ENCODE data around the gene TTLL6. TPM values are rescaled to one million over a fixed set of nuclear protein-coding genes. Genes with fewer than 3 reads are reported as not detected.

Gene TTLL6
- total and polyA plus RNA-seq, 2 of the 8 experiments (the other 6 are each of a cell fraction or from before 2014, with no cell fraction given): 2.6 to 4.3 TPM

DNA sequence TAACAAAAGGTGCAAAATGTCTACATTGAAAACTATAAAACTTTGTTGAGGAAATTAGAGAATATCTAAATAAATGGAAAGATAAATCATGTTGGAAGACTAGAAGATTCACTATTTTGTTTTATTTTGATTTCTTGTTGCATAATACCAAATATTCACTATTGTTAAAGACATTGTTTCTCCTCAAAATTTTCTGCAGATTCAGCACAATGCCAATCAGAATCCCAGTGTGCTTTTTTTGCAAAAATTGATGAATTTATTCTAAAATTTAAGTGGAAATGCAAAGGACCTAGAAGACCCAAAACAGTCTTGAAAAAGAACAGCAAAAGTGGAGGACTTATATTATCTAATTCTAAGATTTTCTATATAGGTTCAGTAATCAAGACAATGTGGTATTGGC, 40.4 kb downstream of the TTLL6 start:
- CTCF ChIA-PET (ENCODE audit: partially characterized antibody): interaction anchor here (1.7 to 2.8 kb wide), 3 partner anchors 8 to 103 kb away, joined by 4 to 8 read pairs (median 8); no protein-coding TSS in a partner anchor
- Histone ChIP-seq H3K36me3 (ENCODE audit: control insufficient read depth in 2 of 4, insufficient read depth in 4 of 4, low read length in 3 of 4) (no peaks in the 10 kb centered on the region), H2AFZ (ENCODE audit: low read length) (no peak overlapping the region), H3K56ac (replicated peaks; ENCODE audit: insufficient read length, low read depth, low read length) (no peak overlapping the region), H2BK15ac (ENCODE audit: low read length) (no peak overlapping the region), H3K4ac (replicated peaks; ENCODE audit: insufficient read length, low read depth, low read length) (no peak overlapping the region), H3K27ac (ENCODE audit: low read depth, low read length) (no peak overlapping the region), H3K9ac (replicated peaks in 1 of 4; ENCODE audit: extremely low read depth in 1 of 4, low read depth in 3 of 4, low read length in 3 of 4) (no peak overlapping the region), H2BK20ac (ENCODE audit: low read length) (no peak overlapping the region), H2BK120ac (replicated peaks; ENCODE audit: low read depth, low read length) (no peak overlapping the region), H2BK12ac (ENCODE audit: low read depth, low read length) (no peak overlapping the region), H3K4me1 (replicated peaks in 1 of 4; ENCODE audit: control insufficient read depth in 3 of 4, insufficient read depth in 4 of 4, low read length in 3 of 4) (no peaks in the 10 kb centered on the region), H3K4me3 (ENCODE audit: extremely low read depth in 1 of 4, insufficient read depth in 2 of 4, low read depth in 3 of 4, low read length in 4 of 4) (no peak overlapping the region), H4K5ac (ENCODE audit: insufficient read length, low read depth, low read length) (no peak overlapping the region), H4K8ac (ENCODE audit: extremely low read depth, insufficient read depth, low read length) (no peak overlapping the region), H3K79me1 (ENCODE audit: low read depth, low read length) (no peaks in the 10 kb centered on the region), H3K14ac (ENCODE audit: insufficient read length) (no peak overlapping the region), H3K79me2 (ENCODE audit: control insufficient read depth in 1 of 2, insufficient read depth in 2 of 2, low read length in 2 of 2) (no peaks in the 10 kb centered on the region), H2AK5ac (ENCODE audit: low read depth, low read length) (no peak overlapping the region), H3K4me2 (ENCODE audit: insufficient read depth in 1 of 2, low read depth in 2 of 2, low read length in 2 of 2) (no peak overlapping the region), H3K23me2 (ENCODE audit: low read depth, low read length) (no peaks in the 10 kb centered on the region), H4K20me1 (replicated peaks in 1 of 2; ENCODE audit: control insufficient read depth in 1 of 2, insufficient read depth in 2 of 2, low read length in 2 of 2) (no peaks in the 10 kb centered on the region), H4K91ac (replicated peaks; ENCODE audit: insufficient read length, low read length) (no peak overlapping the region), H3K9me3 (ENCODE audit: insufficient read depth in 2 of 2, low read depth in 1 of 2, low read length in 1 of 2) (no peaks in the 10 kb centered on the region), H3K23ac (ENCODE audit: insufficient read length) (no peak overlapping the region), H2BK5ac (ENCODE audit: low read depth, low read length) (no peak overlapping the region), H3K18ac (ENCODE audit: extremely low read depth, low read length) (no peak overlapping the region), H3K27me3 (replicated peaks in 1 of 4; ENCODE audit: control insufficient read depth in 3 of 4, extremely low read depth in 1 of 4, insufficient read depth in 3 of 4, low read length in 3 of 4) (no peaks in the 10 kb centered on the region; a peak in 1 of 7 replicates)
- TF ChIP-seq RBBP5 (IDR thresholded peaks at IDR 0.05; ENCODE audit: borderline replicate concordance, low read depth, low read length): no peak
- DNase-seq (ENCODE audit: low read depth in 1 of 2, low spot score in 2 of 2) (no peak), FAIRE-seq (no peak)
- POLR2A ChIA-PET (ENCODE audit: partially characterized antibody): no interaction called here
